Activated CD8-positive, alpha-beta memory T cell treated with anti-CD3 and anti-CD28 coated beads, Interleukin-2, amount 10 ng/mL, durations not matched to agents 7 days and 5 days (primary cell): ENCODE results near the gene FAM118B. TPM values are rescaled to one million over a fixed set of nuclear protein-coding genes. Genes with fewer than 3 reads are reported as not detected.
"Not testable (repeated sequence)": the region's sequence is repeated elsewhere in the genome, so short reads cannot be mapped to it uniquely, and the experiment has no call there.

Experiments
- ATAC-seq: fragments of 150-1000 bp; cut with Tn5 transposase; one replicate; pipeline ENCODE4 v1.10.0; 2021; ENCODE audit warnings: moderate library complexity
- CTCF ChIA-PET: fragments of 350-600 bp; sonication (Branson Sonifier 250); formaldehyde crosslinking; loops from one replicate; lab custom pipeline; 2021; ENCODE audit warnings: antibody characterized with exemption; lab: Charles Lee
- DNase-seq: peaks from one replicate; pipeline ENCODE4 v3.0.0-alpha.2; 2020
- H3K27ac Mint-ChIP-seq: one replicate; pipeline ENCODE4 v1.8.0; 2021; ENCODE audit warnings: mild to moderate bottlenecking, mixed read lengths
- H3K27me3 Mint-ChIP-seq: one replicate; pipeline ENCODE4 v1.8.0; 2021; ENCODE audit warnings: mixed read lengths
- H3K36me3 Mint-ChIP-seq: one replicate; pipeline ENCODE4 v1.8.0; 2021; ENCODE audit warnings: mild to moderate bottlenecking, mixed read lengths
- H3K4me1 Mint-ChIP-seq: one replicate; pipeline ENCODE4 v1.8.0; 2021; ENCODE audit warnings: mixed read lengths
- H3K4me3 Mint-ChIP-seq: one replicate; pipeline ENCODE4 v1.8.0; 2021; ENCODE audit warnings: mild to moderate bottlenecking, moderate library complexity, mixed read lengths
- H3K9me3 Mint-ChIP-seq: one replicate; pipeline ENCODE4 v1.8.0; 2022; ENCODE audit warnings: low read depth, mixed read lengths
- total RNA-seq, 2 experiments: library from RNA; stranded (reverse); gene quantifications; one replicate each; pipeline ENCODE4 v1.2.3, GENCODE V29; 2021

FAM118B gene
- total RNA-seq, 2 experiments from 2014 or later = 9.9 to 14.7 TPM

DNA sequence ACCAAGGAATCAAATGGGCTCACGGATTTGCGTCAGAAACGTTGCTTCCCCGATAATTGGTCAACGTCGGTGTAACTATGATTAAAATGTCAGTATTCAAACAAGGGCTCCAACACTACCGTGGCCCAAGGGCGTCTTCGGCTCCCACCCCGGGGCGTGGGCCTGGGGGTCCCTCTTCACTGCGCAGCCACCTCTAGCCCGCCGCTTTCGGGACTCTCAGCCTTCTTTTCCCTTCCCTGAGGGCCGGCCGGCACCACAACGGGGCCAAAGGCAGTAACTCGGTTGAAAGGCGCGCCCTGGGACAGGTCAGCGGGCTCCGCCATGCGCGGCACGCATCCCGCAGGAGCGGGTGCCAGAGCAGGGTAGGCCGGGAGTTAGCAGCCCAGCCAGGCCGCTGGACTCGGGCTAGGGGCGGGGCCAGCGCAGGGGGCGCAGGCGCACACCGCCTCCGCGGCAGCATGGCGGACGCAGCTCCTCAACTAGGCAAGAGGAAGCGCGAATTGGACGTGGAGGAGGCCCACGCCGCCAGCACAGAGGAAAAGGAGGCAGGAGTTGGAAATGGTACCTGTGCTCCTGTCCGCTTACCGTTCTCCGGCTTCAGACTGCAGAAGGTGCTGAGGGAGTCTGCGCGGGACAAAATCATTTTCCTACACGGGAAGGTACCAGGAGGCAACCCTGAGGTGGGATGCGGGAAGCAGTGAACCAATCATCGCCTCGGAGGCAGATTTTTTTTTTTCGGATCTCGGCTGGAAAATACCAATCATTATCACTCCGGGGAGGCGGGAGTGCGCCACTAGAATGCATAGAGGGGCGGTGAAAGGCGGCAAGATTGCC lies 92.3 kb downstream of the FAM118B start, which contains the start of gene DCPS:
Gene DCPS (plus strand): TSS at position 438 of the 834 bp plus-strand sequence. CDS start 21 bp downstream, at position 459.
- DNase-seq = peak; percentile 91
- Mint-ChIP-seq H3K4me1 (peaks cover 33% of the 10 kb centered on the region), H3K27me3 (no peaks in the 10 kb centered on the region), H3K9me3 (no peaks in the 10 kb centered on the region), H3K36me3 (peaks cover 30% of the 10 kb centered on the region), H3K4me3 (peak within 1 kb of the TSS; percentile 90), H3K27ac (peak within 1 kb of the TSS; percentile 85)
- CTCF ChIA-PET = interaction anchor here (0.7 to 3.6 kb wide), 7 partner anchors 12 to 177 kb away, joined by 3 to 20 read pairs (median 4); no protein-coding TSS in a partner anchor
- ATAC-seq = peak; percentile 98

DNA sequence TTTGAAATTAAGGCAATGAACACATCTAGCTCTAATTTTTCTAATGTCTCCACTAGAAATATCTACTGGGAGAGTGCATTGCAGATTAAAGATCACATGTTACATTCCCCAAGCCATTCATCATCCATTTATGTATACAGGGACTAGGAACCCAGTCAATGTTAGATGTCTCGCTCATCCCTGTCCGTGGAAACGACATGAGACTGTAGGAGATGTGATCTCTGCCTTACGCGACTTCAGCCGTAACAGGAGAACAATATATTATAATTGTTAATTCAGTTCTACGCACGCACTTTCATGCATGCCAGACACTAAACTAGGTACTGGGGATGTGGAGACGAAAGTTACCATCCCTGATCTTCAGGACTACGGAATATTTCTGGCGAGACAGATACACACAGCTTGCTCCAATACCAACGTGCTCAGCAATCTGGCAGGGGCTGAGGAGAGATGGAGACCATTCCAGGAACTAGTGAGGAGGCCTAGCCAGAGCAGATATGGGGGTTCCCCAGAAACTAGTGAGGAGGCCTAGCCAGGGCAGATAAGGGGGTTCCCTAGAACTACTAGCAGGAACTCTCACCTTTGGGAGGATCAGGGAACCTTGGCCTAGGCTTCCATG lies 93.0 kb downstream of the FAM118B start:
- H3K4me1 Mint-ChIP-seq = peaks cover 33% of the 10 kb centered on the region

DNA sequence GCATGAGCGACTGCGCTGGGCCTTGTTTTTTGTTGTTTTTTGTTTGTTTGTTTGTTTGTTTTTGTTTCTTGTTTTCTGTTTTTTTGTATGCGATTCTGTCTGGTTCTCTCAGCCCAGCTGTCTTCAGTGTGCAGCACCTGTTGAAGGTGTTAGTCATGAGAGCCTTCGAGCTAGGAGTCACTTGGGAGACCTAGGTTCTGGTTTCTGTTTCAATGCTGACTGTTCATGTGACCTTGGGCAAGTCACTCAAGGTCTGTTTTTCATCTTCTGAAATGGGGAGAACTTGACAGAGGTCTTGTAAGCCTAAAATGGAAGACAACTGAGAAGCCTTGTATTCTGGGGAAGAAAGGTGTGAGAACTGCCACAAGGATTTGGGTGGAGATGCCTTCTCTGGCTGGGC lies 94.1 kb downstream of the FAM118B start:
- H3K4me1 Mint-ChIP-seq = peaks cover 38% of the 10 kb centered on the region

More for the DNA sequence above, 93.0 kb downstream of the FAM118B start:
- H3K4me3 Mint-ChIP-seq = peak overlapping the region; percentile 90
- no peaks in the 10 kb centered on the region for H3K9me3 Mint-ChIP-seq
- H3K36me3 Mint-ChIP-seq = peaks cover 26% of the 10 kb centered on the region
- CTCF ChIA-PET = interaction anchor here (1.3 to 3.6 kb wide), 7 partner anchors 11 to 176 kb away, joined by 3 to 20 read pairs (median 5); no protein-coding TSS in a partner anchor
- peak; percentile 1 for ATAC-seq
- no peaks in the 10 kb centered on the region for H3K27me3 Mint-ChIP-seq
- peak overlapping the region; percentile 85 for H3K27ac Mint-ChIP-seq
- no peak for DNase-seq

DNA sequence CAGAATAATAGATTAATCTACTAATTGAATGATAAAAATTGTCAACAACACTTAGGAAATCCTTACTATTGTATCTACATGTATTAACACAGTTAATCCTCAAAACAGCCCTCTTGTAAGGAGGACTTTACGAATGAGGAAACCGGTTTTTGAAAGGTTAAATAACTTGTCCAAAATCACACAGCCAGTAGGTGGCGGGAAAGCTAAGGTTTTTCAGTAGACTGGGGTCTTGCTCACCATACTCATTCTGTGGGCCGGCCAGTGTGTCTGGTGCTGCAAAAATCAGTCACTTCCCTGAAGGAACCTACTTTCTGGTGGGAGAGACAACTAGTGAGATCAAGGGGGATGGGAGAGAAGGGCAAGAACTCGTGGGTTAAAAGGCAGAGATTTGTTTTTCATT lies 96.1 kb downstream of the FAM118B start:
- peak; percentile 54 for DNase-seq
- no peaks in the 10 kb centered on the region for H3K9me3 Mint-ChIP-seq
- H3K4me1 Mint-ChIP-seq = peaks cover 44% of the 10 kb centered on the region
- H3K27me3 Mint-ChIP-seq = no peaks in the 10 kb centered on the region
- H3K4me3 Mint-ChIP-seq = no peak overlapping the region
- peak overlapping the region; percentile 38 for H3K27ac Mint-ChIP-seq
- peaks cover 33% of the 10 kb centered on the region for H3K36me3 Mint-ChIP-seq
- CTCF ChIA-PET = interaction anchor here (0.7 to 4.6 kb wide), 3 partner anchors 11 to 173 kb away, joined by 3 to 44 read pairs (median 13); no protein-coding TSS in a partner anchor
- ATAC-seq = no peak

More for the DNA sequence above, 94.1 kb downstream of the FAM118B start:
- ATAC-seq (no peak), DNase-seq (no peak)
- Mint-ChIP-seq H3K4me3 (peak overlapping the region; percentile 52), H3K27me3 (no peaks in the 10 kb centered on the region), H3K27ac (peak overlapping the region; percentile 74), H3K9me3 (no peaks in the 10 kb centered on the region), H3K36me3 (peaks cover 30% of the 10 kb centered on the region)
- CTCF ChIA-PET = interaction anchor here (0.7 to 3.6 kb wide), 5 partner anchors 10 to 175 kb away, joined by 3 to 20 read pairs (median 6); no protein-coding TSS in a partner anchor

DNA sequence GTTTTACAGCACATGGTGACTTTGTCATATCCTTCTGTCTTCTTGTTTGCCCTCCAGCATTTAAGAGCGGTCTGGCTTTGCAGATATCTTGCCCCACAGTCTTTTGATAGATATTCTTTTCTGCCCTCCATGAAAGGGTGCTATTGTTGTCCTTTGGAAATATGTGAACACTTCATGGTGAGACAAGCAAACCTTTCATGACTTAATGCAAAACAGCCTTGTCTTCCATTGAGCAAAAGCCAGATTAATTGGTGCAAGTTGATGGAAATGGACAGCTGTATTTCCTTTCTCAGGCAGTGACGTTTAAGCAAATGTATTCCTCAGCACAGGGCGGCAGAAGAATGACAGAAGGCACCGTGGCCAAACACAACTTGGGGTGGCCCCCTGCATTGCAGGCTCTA lies 96.7 kb downstream of the FAM118B start:
- H3K27ac Mint-ChIP-seq = no peak overlapping the region
- no peaks in the 10 kb centered on the region for H3K27me3 Mint-ChIP-seq
- no peak overlapping the region for H3K4me3 Mint-ChIP-seq
- H3K9me3 Mint-ChIP-seq = no peaks in the 10 kb centered on the region
- ATAC-seq (no peak), DNase-seq (no peak)
- peaks cover 29% of the 10 kb centered on the region for H3K36me3 Mint-ChIP-seq
- CTCF ChIA-PET = interaction anchor here (2.9 to 4.6 kb wide), 3 partner anchors 10 to 177 kb away, joined by 7 to 44 read pairs (median 13); no protein-coding TSS in a partner anchor
- H3K4me1 Mint-ChIP-seq = peaks cover 41% of the 10 kb centered on the region

DNA sequence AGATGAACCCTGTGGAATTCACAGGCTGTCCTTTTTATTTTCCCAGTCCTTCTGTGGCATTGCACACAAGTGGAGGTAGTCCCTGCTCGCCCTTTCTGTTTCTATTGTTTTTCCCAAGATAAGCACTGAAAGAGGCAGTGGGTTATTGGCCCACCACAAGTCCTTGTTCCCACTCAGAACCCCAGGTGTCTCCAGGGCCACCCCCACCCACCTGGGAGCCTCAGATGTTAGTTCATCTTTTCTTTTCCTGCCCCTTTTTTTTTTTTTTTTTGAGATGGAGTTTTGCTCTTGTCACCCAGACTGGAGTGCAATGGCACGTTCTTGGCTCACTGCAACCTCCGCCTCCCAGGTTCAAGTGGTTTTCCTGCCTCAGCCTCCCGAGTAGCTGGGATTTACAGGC lies 97.2 kb downstream of the FAM118B start:
- peaks cover 42% of the 10 kb centered on the region for H3K4me1 Mint-ChIP-seq

DNA sequence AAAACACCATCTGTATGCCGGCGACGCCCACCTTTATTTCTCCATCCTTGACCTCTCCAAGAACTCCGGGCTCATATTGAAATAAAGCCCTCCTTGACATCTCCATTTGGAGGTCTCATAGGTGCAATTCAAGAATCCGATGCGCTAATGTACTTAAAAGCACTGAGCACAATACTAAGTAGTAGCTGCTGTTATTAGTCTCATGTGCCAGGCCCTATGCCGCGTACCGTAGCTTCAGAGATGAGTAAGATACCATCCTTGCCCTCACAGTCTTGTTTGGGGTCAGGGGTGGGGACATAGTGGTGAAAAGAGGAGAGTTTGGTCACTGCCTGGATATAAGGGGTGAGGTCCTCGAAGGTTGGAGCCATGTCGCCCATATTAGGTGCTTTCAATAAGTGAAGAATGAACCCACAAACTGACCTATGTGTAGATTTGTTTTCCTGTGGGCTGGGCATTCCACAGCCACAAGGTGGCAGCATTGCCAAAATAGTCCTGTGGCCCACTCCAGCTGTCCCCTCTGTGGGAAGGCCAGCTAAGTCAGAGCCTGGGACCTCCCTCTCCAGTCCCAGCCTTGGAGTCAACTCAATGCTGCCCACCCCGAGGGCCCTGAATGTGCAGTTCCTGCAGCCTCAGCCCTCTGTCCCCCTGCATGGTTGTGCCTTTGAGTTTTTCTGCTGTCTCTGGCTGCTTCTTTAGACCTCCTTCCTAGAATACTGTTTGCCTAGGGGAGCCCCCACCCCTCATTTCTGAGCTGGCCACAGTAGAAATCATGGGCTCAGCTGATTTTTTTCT lies 98.8 kb downstream of the FAM118B start:
- Mint-ChIP-seq H3K4me3 (no peak overlapping the region), H3K36me3 (peaks cover 35% of the 10 kb centered on the region), H3K27ac (no peak overlapping the region), H3K27me3 (no peaks in the 10 kb centered on the region), H3K9me3 (no peaks in the 10 kb centered on the region), H3K4me1 (peaks cover 43% of the 10 kb centered on the region)
- CTCF ChIA-PET = interaction anchor here (0.6 to 4.6 kb wide), 28 partner anchors 8 to 406 kb away, joined by 3 to 44 read pairs (median 4); partner anchors contain the start of gene ST3GAL4
- ATAC-seq (peak; percentile 81), DNase-seq (peak; percentile 75)

More for the DNA sequence above, 97.2 kb downstream of the FAM118B start:
- not testable (repeated sequence) for H3K4me3 Mint-ChIP-seq, H3K27ac Mint-ChIP-seq, H3K9me3 Mint-ChIP-seq, ATAC-seq, DNase-seq, H3K27me3 Mint-ChIP-seq
- peaks cover 27% of the 10 kb centered on the region for H3K36me3 Mint-ChIP-seq
- CTCF ChIA-PET = interaction anchor here (0.7 to 4.6 kb wide), 5 partner anchors 10 to 680 kb away, joined by 5 to 44 read pairs (median 13); no protein-coding TSS in a partner anchor

DNA sequence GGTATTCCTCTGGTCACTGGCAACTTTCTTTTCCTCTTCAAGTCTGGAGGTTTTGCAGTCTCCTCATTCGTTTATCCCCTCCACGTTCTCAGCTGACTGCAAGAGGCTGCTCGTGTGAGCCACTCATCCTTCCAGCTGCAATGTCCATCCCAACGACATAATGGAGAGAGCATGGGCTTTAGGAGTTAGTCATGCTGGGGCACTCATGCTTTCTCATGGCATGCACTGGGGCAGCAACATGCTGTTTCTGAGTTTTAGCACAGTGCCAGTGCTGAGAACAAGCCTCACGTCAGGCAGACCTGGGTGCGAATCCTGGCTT lies 99.4 kb downstream of the FAM118B start:
- CTCF ChIA-PET = interaction anchor here (0.6 to 4.6 kb wide), 27 partner anchors 8 to 405 kb away, joined by 3 to 44 read pairs (median 4); partner anchors contain the start of gene ST3GAL4
- Mint-ChIP-seq H3K36me3 (peaks cover 33% of the 10 kb centered on the region), H3K9me3 (no peaks in the 10 kb centered on the region), H3K4me1 (peaks cover 38% of the 10 kb centered on the region), H3K27me3 (no peaks in the 10 kb centered on the region), H3K27ac (no peak overlapping the region), H3K4me3 (no peak overlapping the region)
- DNase-seq = no peak
- no peak for ATAC-seq

DNA sequence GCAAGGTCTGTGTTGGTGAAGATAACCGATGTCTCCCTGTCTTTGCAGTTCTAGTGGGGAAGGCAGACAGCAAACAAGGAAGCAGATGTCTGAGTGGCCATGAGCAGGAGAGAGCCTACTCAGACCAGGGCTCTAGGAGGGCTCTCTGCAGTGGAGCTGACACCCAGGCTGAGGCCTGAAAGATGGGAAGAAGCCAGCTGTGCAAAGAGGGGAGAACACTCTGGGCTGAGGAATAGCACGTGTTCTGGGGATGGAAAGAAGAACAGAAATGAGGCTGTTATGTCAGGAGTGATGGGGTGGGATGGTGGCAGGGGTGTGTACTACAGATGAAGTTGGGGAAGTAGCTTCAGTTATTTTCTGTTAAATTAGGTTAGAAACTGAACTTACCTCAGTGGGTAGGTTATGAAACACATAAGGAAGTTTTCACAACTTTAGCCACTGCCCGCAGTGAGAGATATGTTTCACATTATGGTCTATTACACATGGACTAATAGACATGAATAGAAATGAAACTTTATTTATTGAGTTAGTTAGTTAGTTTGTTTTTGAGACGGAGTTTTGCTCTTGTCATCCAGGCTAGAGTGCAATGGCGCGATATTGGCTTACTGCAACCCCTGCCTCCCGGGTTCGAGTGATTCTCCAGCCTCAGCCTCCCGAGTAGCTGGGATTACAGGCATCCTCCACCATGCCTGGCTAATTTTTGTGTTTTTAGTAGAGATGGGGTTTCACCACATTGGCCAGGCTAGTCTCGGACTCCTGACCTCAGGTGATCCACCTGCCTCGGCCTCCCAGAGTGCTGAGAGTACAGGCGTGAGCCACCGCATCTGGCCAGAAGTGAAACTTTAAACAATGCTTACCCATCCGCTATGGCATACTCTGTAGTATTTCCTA lies 100.1 kb downstream of the FAM118B start:
- CTCF ChIA-PET = interaction anchor here (0.6 to 4.6 kb wide), 21 partner anchors 7 to 171 kb away, joined by 3 to 44 read pairs (median 5); no protein-coding TSS in a partner anchor
- H3K4me3 Mint-ChIP-seq = no peak overlapping the region
- ATAC-seq (no peak), DNase-seq (no peak)
- H3K27ac Mint-ChIP-seq = no peak overlapping the region
- H3K36me3 Mint-ChIP-seq = peaks cover 38% of the 10 kb centered on the region
- H3K4me1 Mint-ChIP-seq = peaks cover 38% of the 10 kb centered on the region
- H3K27me3 Mint-ChIP-seq = no peaks in the 10 kb centered on the region
- no peaks in the 10 kb centered on the region for H3K9me3 Mint-ChIP-seq
